Spleen (tissue), 7 donors: ENCODE measurements around the gene RNF121.

Experiments used
- POLR2A ChIP-seq, 3 donors: fragments of 450-650 bp; IDR thresholded peaks; one replicate each; pipeline ENCODE4 v1.5.1; 2017; ENCODE audit warnings: antibody characterized with exemption in 3 of 3, mild to moderate bottlenecking in 1 of 3
- TF ChIP-seq, protein P1 (sequence below), 11 experiments: fragments of 200-600 bp in 7 of 11; fragments of 450-650 bp in 4 of 11; sonication (generic) in 4 of 11; IDR thresholded peaks in 8 of 11; conservative IDR thresholded peaks in 3 of 11; 1 replicate in 7 of 11; 2 replicates in 4 of 11; pipeline versions ENCODE4 v1.4.0 to v1.8.0; 2016 to 2021; ENCODE audit warnings: antibody characterized with exemption in 11 of 11, inconsistent platforms in 4 of 11, mild to moderate bottlenecking in 1 of 11
- donor health status: DM: no; HTN: no; CAD: no; lungs with moderate emphysema.
- donor health status: DM: no; HTN: no; CAD: no.
- donor health status: DM: no; HTN: no; CAD: no.

DNA sequence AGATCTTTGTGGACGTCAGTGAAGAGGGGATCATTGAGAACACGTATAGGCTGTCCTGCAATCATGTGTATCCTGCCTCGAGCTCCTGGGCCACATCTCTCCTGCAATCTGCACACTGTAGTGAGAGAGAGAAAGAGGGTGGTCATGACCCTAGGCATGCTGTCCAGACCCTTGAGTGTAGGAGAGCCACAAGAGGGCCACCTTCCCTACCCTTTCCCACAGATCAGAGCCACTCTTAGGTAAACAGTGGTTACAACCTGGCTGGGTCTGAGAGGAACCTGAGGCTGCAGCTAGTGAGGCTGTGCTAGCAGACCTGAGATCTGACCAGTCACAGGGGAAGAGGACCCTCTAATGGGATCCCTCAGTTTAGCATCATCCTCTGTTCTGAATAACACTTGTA lies 65.9 kb downstream of the RNF121 start:
- TF ChIP-seq, protein P1, sequence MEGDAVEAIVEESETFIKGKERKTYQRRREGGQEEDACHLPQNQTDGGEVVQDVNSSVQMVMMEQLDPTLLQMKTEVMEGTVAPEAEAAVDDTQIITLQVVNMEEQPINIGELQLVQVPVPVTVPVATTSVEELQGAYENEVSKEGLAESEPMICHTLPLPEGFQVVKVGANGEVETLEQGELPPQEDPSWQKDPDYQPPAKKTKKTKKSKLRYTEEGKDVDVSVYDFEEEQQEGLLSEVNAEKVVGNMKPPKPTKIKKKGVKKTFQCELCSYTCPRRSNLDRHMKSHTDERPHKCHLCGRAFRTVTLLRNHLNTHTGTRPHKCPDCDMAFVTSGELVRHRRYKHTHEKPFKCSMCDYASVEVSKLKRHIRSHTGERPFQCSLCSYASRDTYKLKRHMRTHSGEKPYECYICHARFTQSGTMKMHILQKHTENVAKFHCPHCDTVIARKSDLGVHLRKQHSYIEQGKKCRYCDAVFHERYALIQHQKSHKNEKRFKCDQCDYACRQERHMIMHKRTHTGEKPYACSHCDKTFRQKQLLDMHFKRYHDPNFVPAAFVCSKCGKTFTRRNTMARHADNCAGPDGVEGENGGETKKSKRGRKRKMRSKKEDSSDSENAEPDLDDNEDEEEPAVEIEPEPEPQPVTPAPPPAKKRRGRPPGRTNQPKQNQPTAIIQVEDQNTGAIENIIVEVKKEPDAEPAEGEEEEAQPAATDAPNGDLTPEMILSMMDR (IDR thresholded peaks at IDR 0.05 in 8 of 11, conservative IDR thresholded peaks at IDR 0.05 in 3 of 11), result no peak
- no peak for TF ChIP-seq POLR2A (IDR thresholded peaks at IDR 0.05)
